Heart left ventricle (tissue), 13 donors: ENCODE measurements around the gene HTRA1.

Experiments
- POLR2A ChIP-seq, 2 donors: fragments of 450-650 bp; IDR thresholded peaks; one replicate each; pipeline ENCODE4 v1.6.1; 2017; ENCODE audit warnings: antibody characterized with exemption in 2 of 2, mild to moderate bottlenecking in 2 of 2, moderate library complexity in 2 of 2
- TF ChIP-seq, protein P1 (sequence below), 12 donors: fragments of 200-600 bp; sonication (generic) in 4 of 12; IDR thresholded peaks; one replicate each; pipeline versions ENCODE4 v1.5.0 to v1.8.0; 2018 to 2022; ENCODE audit warnings: antibody characterized with exemption in 12 of 12, mild to moderate bottlenecking in 5 of 12
- donor health status: ischemic (EF 13 %, LVEDD 7.1; RV severe dilation, severe dysfunction).
- donor health status: DM: no; HTN: yes; CAD: no.
- donor health status: DM: no; HTN: no; CAD: no.
- donor health status: ischemic (EF 25% LVEDD 6.9; RV normal size, moderate dysfunction).
- donor health status: ischemic (EF 25% LVEDD 5.7; RV mildly dilated, moderate dysfunction).
- donor health status: ischemic (EF 35%, LVEDD 5.7; RV mildly dilated, moderate dysfunction).
- donor health status: nonischemic (EF 11% LVEDD 7.7; RV severe dilation, severe dysfunction).
- donor health status: DM: yes; HTN: yes; CAD: no.
- donor health status: PGD.
- donor health status: ischemic (EF 29% LVEDD 5.4; RV normal size, mild dysfunction).
- donor health status: nonischemic (EF 23%, LVEDD 6.1; RV moderate dilation, normal function).

DNA sequence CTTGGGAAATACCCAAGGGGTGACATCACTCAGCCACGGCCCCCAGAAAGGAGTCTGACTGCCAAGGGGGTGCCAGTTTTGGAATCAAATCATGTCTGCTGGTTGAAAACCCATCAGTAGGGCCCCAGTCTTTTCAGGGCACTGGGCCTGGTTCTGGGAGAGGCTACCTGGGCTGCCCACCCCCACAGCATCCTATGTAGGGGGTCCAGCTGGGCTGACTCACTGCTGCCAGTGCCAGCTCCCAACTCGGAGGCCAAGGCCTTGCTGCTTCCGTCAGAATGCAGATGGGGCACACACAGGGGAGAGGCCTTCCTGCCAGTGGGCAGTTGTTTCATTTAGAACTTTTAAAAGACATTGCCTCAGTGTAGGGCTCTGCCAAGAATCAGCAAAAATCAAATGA is 59.7 kb downstream of the HTRA1 start:
- TF ChIP-seq, protein P1, sequence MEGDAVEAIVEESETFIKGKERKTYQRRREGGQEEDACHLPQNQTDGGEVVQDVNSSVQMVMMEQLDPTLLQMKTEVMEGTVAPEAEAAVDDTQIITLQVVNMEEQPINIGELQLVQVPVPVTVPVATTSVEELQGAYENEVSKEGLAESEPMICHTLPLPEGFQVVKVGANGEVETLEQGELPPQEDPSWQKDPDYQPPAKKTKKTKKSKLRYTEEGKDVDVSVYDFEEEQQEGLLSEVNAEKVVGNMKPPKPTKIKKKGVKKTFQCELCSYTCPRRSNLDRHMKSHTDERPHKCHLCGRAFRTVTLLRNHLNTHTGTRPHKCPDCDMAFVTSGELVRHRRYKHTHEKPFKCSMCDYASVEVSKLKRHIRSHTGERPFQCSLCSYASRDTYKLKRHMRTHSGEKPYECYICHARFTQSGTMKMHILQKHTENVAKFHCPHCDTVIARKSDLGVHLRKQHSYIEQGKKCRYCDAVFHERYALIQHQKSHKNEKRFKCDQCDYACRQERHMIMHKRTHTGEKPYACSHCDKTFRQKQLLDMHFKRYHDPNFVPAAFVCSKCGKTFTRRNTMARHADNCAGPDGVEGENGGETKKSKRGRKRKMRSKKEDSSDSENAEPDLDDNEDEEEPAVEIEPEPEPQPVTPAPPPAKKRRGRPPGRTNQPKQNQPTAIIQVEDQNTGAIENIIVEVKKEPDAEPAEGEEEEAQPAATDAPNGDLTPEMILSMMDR (IDR thresholded peaks at IDR 0.05), result no peak
- TF ChIP-seq POLR2A (IDR thresholded peaks at IDR 0.05), result no peak
